SKM-1 (cell line): Measurements from ENCODE around the gene LRRC36.
A peak's percentile ranks its signal among the peaks of the same experiment; 100 is the strongest.

Source experiments
- DNase-seq: peaks from one replicate; lab custom pipeline; 2025; ENCODE audit not compliant: unreplicated experiment; lab: John Stamatoyannopoulos, UW

The LRRC36 gene

GRCh38 chr16:67326472-67327309 is at the start of gene LRRC36, which contains the start of gene KCTD19:
TSS of gene LRRC36 (plus strand) at chr16:67326815. CDS start at chr16:67326863, 48 bp downstream.
TSS of gene KCTD19 (minus strand) at chr16:67326741. CDS start at chr16:67326707, 34 bp downstream.
- DNase-seq: no peak

- DNase-seq: no peak
Measured at GRCh38 chr16:67277294-67277998, 49.2 kb upstream of the LRRC36 start.

DNA sequence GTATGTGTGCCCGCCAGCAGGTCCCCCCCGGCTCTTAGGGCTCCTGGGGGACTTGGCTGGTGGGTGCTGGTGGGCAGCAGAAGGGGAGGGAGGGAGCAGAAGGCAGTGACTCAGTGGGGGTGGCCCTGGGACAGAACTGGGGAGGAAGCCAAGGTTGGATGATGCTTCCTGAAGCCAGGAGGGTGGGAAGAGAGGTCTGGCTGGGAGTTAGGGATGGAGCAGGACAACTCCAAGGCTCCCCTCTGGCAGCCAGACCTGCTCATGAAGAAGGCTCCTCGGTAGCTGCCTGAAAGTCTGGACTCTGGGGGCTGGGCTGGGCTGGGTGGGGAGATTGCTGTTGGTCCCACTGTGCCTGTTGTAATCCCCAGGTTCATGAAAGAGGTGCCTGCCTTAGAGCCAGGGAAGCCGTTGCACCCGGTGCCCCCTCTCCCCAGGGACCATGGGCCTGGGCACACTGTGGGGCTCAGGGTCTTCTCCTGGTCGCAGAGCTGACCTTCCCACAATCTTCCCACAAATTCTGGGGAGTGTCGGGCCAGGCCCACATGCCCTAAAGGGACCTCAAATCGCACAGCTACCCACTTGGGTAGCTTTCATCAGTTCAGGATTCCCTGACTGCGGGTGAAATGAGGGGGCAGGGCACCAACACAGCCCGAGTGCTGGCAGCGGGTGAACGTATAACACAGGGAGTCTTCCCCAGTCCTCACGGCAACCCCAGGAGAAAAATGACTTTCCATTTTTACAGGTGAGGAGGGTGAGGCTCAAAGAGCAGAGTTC is 48.4 kb upstream of the LRRC36 start:
- DNase-seq: no peak

GRCh38 chr16:67278773-67279295 is 47.8 kb upstream of the LRRC36 start:
- DNase-seq: peak; percentile 8

DNA sequence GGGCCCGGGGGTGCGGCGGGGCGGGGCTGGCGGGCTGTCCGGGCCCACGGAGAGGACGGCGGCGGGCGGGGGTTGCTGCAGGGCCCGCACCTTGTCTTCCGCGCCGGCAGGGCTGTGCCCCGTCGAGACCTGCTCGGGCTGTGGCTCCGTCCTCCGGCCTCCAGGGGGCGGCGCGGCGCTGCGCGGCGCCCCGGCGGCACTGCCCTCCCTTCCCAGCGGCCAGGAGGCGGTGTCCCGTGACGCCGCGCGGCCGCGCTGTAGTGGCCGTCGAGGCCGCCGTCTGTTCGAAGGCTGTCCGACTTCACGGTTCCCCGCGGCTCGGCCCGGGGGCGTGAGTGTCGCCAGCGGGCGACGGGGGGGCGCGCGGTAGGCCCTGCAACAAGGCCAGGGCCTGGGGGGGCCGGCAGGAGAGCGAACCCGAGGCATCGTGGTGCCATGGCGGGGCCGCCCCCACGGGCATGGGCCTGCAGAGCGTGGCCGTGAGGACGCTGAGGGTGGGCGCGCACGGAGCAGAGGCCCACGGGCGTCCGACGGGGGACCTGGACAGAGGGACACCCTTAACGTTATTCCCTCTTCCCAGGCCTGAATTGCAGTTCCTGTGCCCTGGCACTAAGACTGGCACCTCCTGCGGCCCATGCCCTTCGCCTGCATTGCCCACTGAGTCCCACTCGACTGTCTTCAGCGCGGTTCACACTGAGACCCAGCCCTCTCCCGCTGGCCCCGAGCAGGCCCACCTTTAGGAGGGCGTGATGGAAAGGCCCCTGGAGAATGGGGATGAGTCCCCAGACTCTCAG is 47.1 kb upstream of the LRRC36 start, which contains the start of gene PLEKHG4:
TSS of gene PLEKHG4 (plus strand) at position 237 of the 794 bp plus-strand sequence. CDS start at position 750, 513 bp downstream.
- peak; percentile 44 for DNase-seq

DNA sequence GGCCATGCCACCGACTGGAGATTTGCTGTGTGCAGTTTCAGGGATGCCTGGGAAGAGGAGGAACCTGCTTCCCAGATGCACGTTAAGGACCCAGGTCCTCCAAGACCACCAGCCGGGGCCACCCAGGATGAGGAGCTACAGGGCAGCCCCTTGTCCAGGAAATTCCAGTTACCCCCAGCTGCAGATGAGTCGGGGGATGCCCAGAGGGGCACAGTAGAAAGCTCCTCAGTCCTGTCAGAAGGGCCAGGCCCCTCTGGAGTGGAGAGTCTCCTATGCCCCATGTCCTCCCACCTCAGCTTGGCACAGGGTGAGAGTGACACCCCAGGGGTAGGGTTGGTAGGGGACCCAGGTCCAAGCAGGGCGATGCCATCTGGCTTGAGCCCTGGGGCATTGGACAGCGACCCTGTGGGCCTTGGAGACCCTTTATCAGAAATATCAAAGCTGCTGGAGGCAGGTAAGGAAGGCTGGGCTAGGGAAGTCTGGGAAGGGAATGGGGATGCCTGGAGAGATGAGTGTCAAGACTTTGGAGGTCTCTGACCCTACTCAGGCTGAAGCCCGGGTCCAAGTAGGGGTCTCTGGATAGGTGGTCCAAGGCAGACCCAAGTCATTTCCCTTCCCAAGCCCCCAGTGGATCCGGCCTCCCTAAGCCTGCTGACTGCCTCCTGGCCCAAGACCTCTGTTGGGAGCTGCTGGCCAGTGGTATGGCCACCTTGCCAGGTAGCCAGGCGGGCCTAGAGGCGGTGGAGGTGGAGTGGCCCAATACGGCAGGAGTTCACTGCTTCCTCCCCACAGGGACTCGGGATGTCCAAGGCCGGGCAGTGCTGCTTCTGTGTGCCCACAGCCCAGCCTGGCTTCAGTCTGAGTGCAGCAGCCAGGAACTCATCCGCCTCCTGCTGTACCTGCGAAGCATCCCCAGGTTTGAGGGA is 46.3 kb upstream of the LRRC36 start:
- no peak for DNase-seq

- DNase-seq: no peak
Measured at GRCh38 chr16:67281536-67282446, 44.8 kb upstream of the LRRC36 start.

DNA sequence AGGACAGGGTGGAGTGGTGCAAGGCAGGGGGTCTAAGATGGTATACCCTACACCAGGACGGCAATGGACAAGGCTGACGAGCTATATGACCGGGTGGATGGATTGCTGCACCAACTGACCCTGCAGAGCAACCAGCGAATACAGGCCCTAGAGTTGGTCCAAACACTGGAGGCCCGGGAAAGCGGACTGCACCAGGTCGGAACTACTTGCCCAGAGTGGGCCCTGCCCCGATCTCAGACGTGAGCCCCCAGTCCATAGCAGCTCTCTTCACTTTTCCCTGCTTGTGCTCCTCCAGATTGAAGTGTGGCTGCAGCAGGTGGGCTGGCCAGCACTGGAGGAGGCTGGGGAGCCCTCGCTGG is 44.2 kb upstream of the LRRC36 start:
- no peak for DNase-seq

DNA sequence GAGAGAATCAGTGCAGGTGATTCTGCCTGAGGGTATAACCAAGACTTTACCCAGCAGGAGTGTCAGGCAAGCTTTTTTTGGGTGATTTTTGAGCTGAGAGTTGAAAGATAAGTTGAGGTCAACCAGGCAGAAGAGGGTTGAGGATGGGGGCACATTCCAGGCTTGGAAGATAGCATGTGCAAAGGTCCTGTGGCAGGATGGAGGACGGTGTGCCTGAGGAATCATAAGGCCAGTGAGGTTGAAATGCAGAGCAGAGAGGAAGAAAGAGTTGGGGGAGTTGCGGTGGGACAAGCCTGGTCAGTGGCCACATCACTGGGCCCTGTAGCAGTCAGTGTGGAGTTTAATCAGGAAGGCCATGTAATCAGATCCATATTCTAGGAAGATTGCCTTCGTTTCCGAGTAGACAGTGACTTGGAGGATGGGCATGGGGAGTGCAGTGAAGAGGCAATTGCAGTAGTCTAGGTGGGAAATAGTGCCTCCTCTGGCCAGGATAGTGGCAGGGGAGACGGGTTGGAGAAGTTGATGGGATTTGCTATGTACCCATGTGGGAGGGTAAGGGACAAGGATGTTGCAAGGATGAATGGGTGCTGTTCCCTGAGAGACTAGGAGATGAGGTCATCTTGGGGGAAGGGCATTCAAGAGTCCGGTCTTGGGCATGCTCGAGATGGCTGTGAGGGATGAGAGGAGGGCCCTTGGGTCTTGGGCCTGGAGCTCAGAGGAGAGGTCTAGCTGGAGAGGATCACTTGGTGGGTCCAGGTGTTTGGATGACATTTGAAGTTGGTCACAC is 43.4 kb upstream of the LRRC36 start:
- no peak for DNase-seq

DNA sequence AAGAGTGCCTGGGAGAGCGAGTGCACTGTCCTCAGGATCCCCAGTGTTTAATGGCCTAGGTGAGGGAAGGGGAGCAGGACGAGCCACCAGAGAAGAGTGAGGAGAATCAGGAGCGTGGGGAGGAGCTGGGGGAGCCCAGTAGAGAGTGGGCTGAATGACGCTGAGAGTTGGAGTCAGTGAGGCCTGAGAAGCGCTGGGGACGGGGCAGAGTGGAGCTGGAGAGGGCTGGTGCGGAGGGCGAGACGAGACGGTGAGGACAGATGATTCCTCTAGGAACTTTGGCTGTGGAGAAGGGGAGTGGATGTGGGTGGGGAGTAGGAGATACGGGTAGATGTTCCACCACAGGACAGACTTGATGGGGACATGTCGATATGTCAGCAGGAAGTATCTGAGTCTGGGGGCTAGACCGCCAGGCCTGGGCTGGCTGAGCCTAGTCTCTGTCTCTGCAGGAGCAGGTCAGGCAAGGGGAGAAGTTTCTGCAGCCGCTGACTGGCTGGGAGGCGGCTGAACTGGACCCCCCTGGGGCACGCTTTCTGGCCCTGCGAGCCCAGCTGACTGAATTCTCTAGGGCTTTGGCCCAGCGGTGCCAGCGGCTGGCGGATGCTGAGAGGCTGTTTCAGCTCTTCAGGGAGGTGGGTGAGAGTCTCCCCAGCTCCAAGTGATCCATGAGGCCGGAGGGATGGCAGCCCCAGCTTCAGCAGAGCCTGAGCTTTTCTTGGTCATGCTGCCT is 42.6 kb upstream of the LRRC36 start:
- no peak for DNase-seq

GRCh38 chr16:67284699-67285646 is 41.6 kb upstream of the LRRC36 start:
- DNase-seq: no peak

- DNase-seq: no peak
Measured at GRCh38 chr16:67286441-67287235, 40.0 kb upstream of the LRRC36 start.

DNA sequence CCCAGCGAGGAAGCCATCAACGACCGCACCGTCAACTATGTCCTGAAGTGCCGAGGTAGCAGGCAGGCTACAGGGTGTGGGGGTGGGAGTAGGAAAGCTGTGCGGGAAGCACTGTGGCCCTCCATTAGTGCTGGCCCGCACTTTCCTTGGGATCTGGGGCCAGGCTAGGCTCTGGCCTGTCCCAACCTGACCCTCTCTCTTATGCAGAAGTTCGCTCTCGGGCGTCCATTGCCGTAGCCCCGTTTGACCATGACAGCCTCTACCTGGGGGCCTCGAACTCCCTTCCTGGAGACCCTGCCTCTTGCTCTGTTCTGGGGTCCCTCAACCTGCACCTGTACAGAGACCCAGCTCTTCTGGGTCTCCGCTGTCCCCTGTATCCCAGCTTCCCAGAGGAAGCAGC is 38.7 kb upstream of the LRRC36 start:
- no peak for DNase-seq

DNA sequence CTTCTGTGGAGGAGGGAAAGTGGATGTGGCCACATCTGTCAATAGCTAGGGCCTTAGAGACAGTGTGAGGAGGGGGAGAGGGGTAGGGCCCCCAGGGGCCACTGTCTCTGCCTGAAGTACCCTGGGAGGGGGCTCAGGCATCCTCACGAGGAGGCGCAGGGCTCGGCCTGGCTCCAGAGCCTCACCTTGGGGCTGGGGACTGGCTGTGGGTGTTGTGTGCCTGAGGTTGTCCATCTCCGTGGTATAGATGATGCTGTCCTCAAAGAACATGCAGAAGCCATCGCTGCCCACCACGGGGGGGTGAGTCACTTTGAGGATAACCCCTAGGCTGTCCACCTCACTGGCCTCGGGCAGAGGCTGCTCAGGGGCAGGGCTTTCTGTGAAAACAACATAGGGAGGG is 35.2 kb upstream of the LRRC36 start:
- no peak for DNase-seq
